GM12874 (cell line): ENCODE results near the gene NRXN2.

Experiments
- CTCF ChIP-seq: IDR thresholded peaks from 2 replicates; pipeline ENCODE4 v1.5.1; 2011; ENCODE audit warnings: low read depth, mild to moderate bottlenecking, control low read depth, low read length, moderate library complexity; ENCODE audit not compliant: insufficient read depth

Gene NRXN2

GRCh38 chr11:64672875-64673274, 50.1 kb downstream of the NRXN2 start:
- no peak for TF ChIP-seq CTCF

- no peak for TF ChIP-seq CTCF
Measured at GRCh38 chr11:64670975-64671374, 52.0 kb downstream of the NRXN2 start.

- no peak for TF ChIP-seq CTCF
Measured at GRCh38 chr11:64667154-64667745, 55.7 kb downstream of the NRXN2 start.

GRCh38 chr11:64665411-64665821, 57.6 kb downstream of the NRXN2 start:
- TF ChIP-seq CTCF: no peak

GRCh38 chr11:64663656-64664055, 59.3 kb downstream of the NRXN2 start:
- no peak for TF ChIP-seq CTCF

GRCh38 chr11:64661614-64662013, 61.4 kb downstream of the NRXN2 start:
- TF ChIP-seq CTCF: no peak

GRCh38 chr11:64661146-64661545, 61.9 kb downstream of the NRXN2 start:
- no peak for TF ChIP-seq CTCF
